Progenitor cell of endocrine pancreas (in vitro differentiated cells): ENCODE measurements around the gene GEMIN4. TPM values are rescaled to one million over a fixed set of nuclear protein-coding genes. Genes with fewer than 3 reads are reported as not detected.
A peak's percentile ranks its signal among the peaks of the same experiment; 100 is the strongest.

Experiments used
- DNase-seq: peaks from one replicate; pipeline ENCODE4 v3.0.0; 2021; ENCODE audit warnings: low spot score; ENCODE audit not compliant: unreplicated experiment
- H3K27ac Mint-ChIP-seq: 2 replicates; pipeline ENCODE4 v1.8.0; 2021; ENCODE audit warnings: mild to moderate bottlenecking, moderate library complexity, mixed read lengths
- H3K27me3 Mint-ChIP-seq: 2 replicates; pipeline ENCODE4 v1.8.0; 2021; ENCODE audit warnings: mixed read lengths
- H3K36me3 Mint-ChIP-seq: 2 replicates; pipeline ENCODE4 v1.8.0; 2022; ENCODE audit warnings: mixed read lengths; ENCODE audit not compliant: insufficient read depth
- H3K4me1 Mint-ChIP-seq: 2 replicates; pipeline ENCODE4 v1.8.0; 2021; ENCODE audit warnings: low read depth, mixed read lengths
- H3K4me3 Mint-ChIP-seq: 2 replicates; pipeline ENCODE4 v1.8.0; 2021; ENCODE audit warnings: low read depth, mild to moderate bottlenecking, moderate library complexity, mixed read lengths
- H3K9me3 Mint-ChIP-seq: 2 replicates; pipeline ENCODE4 v1.8.0; 2021; ENCODE audit warnings: low read depth, mixed read lengths
- total RNA-seq: library from RNA; stranded (reverse); gene quantifications from 2 replicates; pipeline ENCODE4 v1.2.1, GENCODE V29; 2021
- TF ChIP-seq, protein P1 (sequence below): fragments of 200-600 bp; sonication (generic); IDR thresholded peaks from one replicate; pipeline ENCODE4 v1.5.0; 2021; ENCODE audit warnings: antibody characterized with exemption, mild to moderate bottlenecking; ENCODE audit not compliant: unreplicated experiment

The GEMIN4 gene
- total RNA-seq, 1 donor from 2014 or later, result 39.8 TPM

DNA sequence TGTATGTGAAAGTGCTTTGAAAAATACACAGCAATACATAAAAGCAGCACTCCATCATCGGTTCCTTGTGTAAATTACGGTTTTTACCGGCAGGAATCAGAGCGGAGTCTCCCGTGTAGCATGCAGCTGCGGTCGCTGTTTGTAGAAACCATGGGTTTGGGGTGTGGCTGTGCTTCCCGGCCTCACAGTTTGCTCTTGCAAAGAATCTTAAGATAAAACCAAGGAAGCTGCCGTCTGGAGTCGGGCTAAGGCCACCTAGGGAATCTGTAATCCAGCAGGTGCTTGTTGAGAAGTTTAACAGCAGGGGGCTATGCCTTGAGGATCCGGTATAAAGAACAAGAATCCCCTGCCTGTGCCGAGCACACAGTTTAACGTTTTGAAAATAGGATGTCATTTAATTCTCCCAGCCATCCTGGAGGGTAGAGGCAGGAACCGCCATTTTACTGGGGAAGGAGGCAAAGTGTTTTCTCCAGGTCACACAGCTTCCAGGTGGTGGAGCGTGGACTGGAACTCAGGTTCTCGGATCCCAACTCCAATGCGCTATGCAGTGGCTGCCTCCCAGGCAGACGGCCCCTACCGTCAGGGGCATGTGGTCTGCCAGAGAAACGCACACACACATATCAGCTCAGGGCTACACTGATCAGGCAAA, 25.7 kb downstream of the GEMIN4 start:
- Mint-ChIP-seq H3K36me3 (peaks cover 3% of the 10 kb centered on the region), H3K9me3 (no peaks in the 10 kb centered on the region), H3K4me1 (peaks cover 10% of the 10 kb centered on the region), H3K27me3 (no peaks in the 10 kb centered on the region), H3K4me3 (peak overlapping the region; percentile 9), H3K27ac (peak overlapping the region; percentile 73)
- TF ChIP-seq, protein P1, sequence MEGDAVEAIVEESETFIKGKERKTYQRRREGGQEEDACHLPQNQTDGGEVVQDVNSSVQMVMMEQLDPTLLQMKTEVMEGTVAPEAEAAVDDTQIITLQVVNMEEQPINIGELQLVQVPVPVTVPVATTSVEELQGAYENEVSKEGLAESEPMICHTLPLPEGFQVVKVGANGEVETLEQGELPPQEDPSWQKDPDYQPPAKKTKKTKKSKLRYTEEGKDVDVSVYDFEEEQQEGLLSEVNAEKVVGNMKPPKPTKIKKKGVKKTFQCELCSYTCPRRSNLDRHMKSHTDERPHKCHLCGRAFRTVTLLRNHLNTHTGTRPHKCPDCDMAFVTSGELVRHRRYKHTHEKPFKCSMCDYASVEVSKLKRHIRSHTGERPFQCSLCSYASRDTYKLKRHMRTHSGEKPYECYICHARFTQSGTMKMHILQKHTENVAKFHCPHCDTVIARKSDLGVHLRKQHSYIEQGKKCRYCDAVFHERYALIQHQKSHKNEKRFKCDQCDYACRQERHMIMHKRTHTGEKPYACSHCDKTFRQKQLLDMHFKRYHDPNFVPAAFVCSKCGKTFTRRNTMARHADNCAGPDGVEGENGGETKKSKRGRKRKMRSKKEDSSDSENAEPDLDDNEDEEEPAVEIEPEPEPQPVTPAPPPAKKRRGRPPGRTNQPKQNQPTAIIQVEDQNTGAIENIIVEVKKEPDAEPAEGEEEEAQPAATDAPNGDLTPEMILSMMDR, result no peak
- no peak for DNase-seq

DNA sequence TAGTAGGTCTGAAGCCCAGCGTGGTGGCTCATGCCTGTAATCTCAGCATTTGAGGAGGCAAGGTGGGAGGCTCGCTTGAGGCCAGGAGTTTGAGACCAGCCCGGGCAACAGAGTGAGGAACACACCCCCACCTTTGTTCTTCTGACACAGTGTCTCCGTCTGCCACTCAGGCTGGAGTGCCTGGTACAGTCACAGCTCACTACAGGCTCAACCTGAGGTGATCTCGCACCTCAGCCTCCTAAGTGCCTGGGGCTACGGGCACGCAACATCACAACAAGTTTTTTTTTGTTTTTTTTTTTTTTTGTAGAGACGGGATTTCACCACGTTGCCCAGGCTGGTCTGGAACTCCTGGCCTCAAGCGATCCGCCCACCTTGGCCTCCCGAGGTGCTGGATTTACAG, 26.3 kb downstream of the GEMIN4 start:
- DNase-seq, result no peak
- H3K4me1 Mint-ChIP-seq, result peaks cover 6% of the 10 kb centered on the region
- no peak overlapping the region for H3K4me3 Mint-ChIP-seq
- peaks cover 3% of the 10 kb centered on the region for H3K36me3 Mint-ChIP-seq
- TF ChIP-seq, protein P1, result no peak
- H3K27me3 Mint-ChIP-seq, result no peaks in the 10 kb centered on the region
- H3K9me3 Mint-ChIP-seq, result no peaks in the 10 kb centered on the region
- no peak overlapping the region for H3K27ac Mint-ChIP-seq

- Mint-ChIP-seq H3K4me1 (peaks cover 6% of the 10 kb centered on the region), H3K4me3 (no peak overlapping the region), H3K27me3 (no peaks in the 10 kb centered on the region), H3K36me3 (no peaks in the 10 kb centered on the region), H3K9me3 (no peaks in the 10 kb centered on the region), H3K27ac (no peak overlapping the region)
- TF ChIP-seq, protein P1, result no peak
- no peak for DNase-seq
Observed at GRCh38 chr17:725084-725483, 27.0 kb downstream of the GEMIN4 start.

- peaks cover 12% of the 10 kb centered on the region for H3K4me1 Mint-ChIP-seq
- H3K27ac Mint-ChIP-seq, result no peak overlapping the region
- H3K27me3 Mint-ChIP-seq, result no peaks in the 10 kb centered on the region
Observed at GRCh38 chr17:721540-721937, 30.5 kb downstream of the GEMIN4 start.

GRCh38 chr17:720706-721539, 31.1 kb downstream of the GEMIN4 start:
- Mint-ChIP-seq H3K9me3 (no peaks in the 10 kb centered on the region), H3K27me3 (no peaks in the 10 kb centered on the region), H3K4me3 (no peak overlapping the region), H3K4me1 (peaks cover 12% of the 10 kb centered on the region), H3K27ac (no peak overlapping the region), H3K36me3 (peaks cover 5% of the 10 kb centered on the region)
- TF ChIP-seq, protein P1, result no peak
- no peak for DNase-seq

More at GRCh38 chr17:721540-721937, 30.5 kb downstream of the GEMIN4 start:
- DNase-seq, result no peak
- TF ChIP-seq, protein P1, result no peak
- Mint-ChIP-seq H3K36me3 (peaks cover 5% of the 10 kb centered on the region), H3K9me3 (no peaks in the 10 kb centered on the region), H3K4me3 (no peak overlapping the region)
